ENCODE results near the gene ALDH9A1.
"Not testable (repeated sequence)": the region's sequence is repeated elsewhere in the genome, so short reads cannot be mapped to it uniquely, and the experiment has no call there.

- TF ChIP-seq POLR2A, CTCF (IDR thresholded peaks at IDR 0.05): not testable (repeated sequence)
These were observed 18.1 kb upstream of the ALDH9A1 start for GRCh38 chr1:165716265-165717051.
